GM13977 (cell line): ENCODE data around the gene PRDM11.

Experiments
- DNase-seq: peaks from one replicate; pipeline ENCODE4 v3.0.0; 2012; ENCODE audit warnings: low spot score
- CTCF ChIP-seq: IDR thresholded peaks from 2 replicates; pipeline ENCODE4 v1.5.1; 2012; ENCODE audit warnings: mild to moderate bottlenecking, control low read depth; ENCODE audit not compliant: insufficient read depth; ENCODE audit errors: extremely low read depth, missing control alignments
- in situ Hi-C: fragments of 300-500 bp; cut with MboI; formaldehyde crosslinking; loops from one replicate; pipeline ENCODE4 v1.12.0; 2022; ENCODE audit warnings: low sequenced_read_pairs, low pct_unique_long_range_greater_than_20kb, mixed read lengths, inconsistent platforms; ENCODE audit not compliant: unreplicated experiment

PRDM11 gene

DNA sequence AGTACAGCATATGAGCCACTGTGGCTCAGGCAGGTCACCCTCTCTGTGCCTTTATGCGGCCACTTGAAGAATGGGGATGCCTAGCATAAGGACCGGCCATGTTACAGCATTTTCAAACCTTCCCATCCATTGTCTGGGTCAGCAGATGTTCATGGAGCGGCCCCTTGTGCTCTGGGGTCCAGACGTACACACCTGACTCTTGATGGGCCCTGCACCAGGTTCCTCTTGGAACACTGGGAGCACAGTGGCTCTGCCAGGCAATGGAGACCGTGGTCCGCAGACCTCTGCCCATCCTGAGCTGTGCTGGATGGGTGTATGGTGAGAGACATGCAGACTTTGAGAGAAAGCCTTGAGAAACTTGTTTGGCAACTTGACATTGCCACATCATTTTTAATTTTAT, 9.8 kb downstream of the PRDM11 start:
- no peak for TF ChIP-seq CTCF
- in situ Hi-C loops = no loop called here
- no peak for DNase-seq

GRCh38 chr11:45156741-45157140, 10.3 kb downstream of the PRDM11 start:
- in situ Hi-C loops = no loop called here
- no peak for TF ChIP-seq CTCF
- no peak for DNase-seq

GRCh38 chr11:45157247-45158209, 11.1 kb downstream of the PRDM11 start:
- in situ Hi-C loops = no loop called here

DNA sequence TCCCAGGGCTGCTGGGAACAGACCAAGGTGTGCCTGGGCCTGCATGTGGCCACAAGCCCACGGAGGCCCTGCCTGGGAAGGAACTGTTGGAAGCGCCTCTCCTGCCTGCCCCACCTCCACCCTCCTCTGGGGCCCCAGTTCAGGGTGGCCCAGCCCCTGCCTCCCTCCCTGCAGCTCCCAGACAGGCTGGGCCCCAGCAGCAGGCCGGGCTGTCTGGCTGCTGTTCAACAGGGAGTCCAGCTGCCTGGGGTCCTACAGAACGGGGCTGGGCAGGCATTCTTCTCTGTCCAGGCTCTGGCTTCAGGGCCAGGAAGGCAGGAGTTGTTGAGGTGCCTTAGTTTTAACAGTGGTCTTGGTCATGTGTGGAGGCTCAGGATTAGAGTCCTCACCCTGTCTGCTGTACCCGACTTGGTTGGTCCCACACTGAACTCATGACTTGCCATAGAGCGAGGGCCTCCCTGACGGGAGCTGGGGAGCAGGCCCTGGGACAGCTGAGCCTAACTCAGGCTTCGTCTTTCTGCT, 11.8 kb downstream of the PRDM11 start:
- TF ChIP-seq CTCF = no peak
- no peak for DNase-seq
- in situ Hi-C loops = no loop called here

More at GRCh38 chr11:45157247-45158209, 11.1 kb downstream of the PRDM11 start:
- DNase-seq = no peak
- no peak for TF ChIP-seq CTCF

- DNase-seq = no peak
- no peak for TF ChIP-seq CTCF
- in situ Hi-C loops = no loop called here
Measured at GRCh38 chr11:45158891-45159605, 12.6 kb downstream of the PRDM11 start.

- TF ChIP-seq CTCF = no peak
- no peak for DNase-seq
- in situ Hi-C loops = no loop called here
Measured at GRCh38 chr11:45159781-45160365, 13.4 kb downstream of the PRDM11 start.
